Measurements from ENCODE around the gene PLAAT1.

The PLAAT1 gene

GRCh38 chr3:193236599-193236998 lies 4.4 kb upstream of the PLAAT1 start:
- no peak for DNase-seq (ENCODE audit: low spot score)
- TF ChIP-seq, protein P1, sequence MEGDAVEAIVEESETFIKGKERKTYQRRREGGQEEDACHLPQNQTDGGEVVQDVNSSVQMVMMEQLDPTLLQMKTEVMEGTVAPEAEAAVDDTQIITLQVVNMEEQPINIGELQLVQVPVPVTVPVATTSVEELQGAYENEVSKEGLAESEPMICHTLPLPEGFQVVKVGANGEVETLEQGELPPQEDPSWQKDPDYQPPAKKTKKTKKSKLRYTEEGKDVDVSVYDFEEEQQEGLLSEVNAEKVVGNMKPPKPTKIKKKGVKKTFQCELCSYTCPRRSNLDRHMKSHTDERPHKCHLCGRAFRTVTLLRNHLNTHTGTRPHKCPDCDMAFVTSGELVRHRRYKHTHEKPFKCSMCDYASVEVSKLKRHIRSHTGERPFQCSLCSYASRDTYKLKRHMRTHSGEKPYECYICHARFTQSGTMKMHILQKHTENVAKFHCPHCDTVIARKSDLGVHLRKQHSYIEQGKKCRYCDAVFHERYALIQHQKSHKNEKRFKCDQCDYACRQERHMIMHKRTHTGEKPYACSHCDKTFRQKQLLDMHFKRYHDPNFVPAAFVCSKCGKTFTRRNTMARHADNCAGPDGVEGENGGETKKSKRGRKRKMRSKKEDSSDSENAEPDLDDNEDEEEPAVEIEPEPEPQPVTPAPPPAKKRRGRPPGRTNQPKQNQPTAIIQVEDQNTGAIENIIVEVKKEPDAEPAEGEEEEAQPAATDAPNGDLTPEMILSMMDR (IDR thresholded peaks at IDR 0.05; ENCODE audit: extremely low read depth, missing control alignments): no peak

GRCh38 chr3:193237030-193237429 lies 4.0 kb upstream of the PLAAT1 start:
- TF ChIP-seq, protein P1 (IDR thresholded peaks at IDR 0.05; ENCODE audit: extremely low read depth, missing control alignments): no peak
- no peak for DNase-seq (ENCODE audit: low spot score)

- TF ChIP-seq, protein P1 (IDR thresholded peaks at IDR 0.05; ENCODE audit: extremely low read depth, missing control alignments): no peak
- no peak for DNase-seq (ENCODE audit: low spot score)
Measured at GRCh38 chr3:193240436-193240849, 579 bp upstream of the PLAAT1 start.

DNA sequence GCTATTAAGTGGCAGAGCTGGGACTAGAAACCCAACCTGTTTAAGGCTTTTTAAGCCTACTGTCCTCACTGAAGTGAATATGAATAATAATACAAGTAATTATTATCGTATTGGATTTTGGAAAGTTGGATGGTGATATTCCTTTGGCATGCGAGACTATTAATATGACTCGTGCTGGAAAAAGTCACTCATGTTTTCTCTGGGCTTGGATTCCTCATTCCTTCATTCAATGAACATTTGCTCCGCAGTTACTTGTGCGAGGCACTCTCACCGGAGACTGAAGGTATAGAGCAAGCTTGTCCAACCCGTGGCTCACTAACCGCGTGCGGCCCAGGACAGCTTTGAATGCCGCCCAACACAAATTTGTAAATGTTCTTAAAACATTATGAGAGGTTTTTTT lies 694 bp downstream of the PLAAT1 start:
- TF ChIP-seq, protein P1 (IDR thresholded peaks at IDR 0.05; ENCODE audit: extremely low read depth, missing control alignments): no peak
- no peak for DNase-seq (ENCODE audit: low spot score)

- TF ChIP-seq, protein P1 (IDR thresholded peaks at IDR 0.05; ENCODE audit: extremely low read depth, missing control alignments): no peak
- DNase-seq (ENCODE audit: low spot score): no peak
Measured at GRCh38 chr3:193243571-193243970, 2.5 kb downstream of the PLAAT1 start.

DNA sequence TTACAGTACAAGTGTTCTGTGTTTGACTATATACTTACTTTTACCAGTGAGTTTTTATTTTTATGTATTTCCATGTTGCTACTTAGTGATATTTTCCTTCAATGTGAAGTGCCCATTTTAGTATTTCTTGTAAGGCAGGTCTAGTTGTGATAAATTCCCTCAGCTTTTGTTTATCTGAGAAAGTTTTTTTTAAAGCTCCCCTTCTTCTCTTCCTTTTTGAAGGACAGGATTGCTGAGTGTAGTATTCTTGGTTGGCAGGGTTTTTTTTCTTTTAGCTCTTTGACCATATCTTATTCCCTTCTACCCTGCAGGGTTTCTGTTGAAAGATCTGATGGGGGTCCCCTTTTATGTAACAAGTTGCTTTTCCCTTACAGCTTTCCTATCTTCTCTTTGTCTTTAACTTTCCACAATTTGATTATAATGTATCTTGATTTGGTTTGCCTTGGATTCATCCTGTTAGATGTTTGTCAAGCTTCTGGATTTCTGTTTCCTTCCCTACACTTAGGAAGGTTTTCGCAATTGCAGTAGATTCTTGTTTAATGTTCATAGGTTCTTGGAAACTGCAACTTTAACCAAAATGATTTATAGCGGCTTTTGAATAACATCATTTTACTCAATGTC lies 7.9 kb downstream of the PLAAT1 start:
- TF ChIP-seq, protein P1 (IDR thresholded peaks at IDR 0.05; ENCODE audit: extremely low read depth, missing control alignments): no peak
- no peak for DNase-seq (ENCODE audit: low spot score)

- TF ChIP-seq, protein P1 (IDR thresholded peaks at IDR 0.05; ENCODE audit: extremely low read depth, missing control alignments): no peak
- no peak for DNase-seq (ENCODE audit: low spot score)
Measured at GRCh38 chr3:193250492-193250891, 9.5 kb downstream of the PLAAT1 start.
